Loucy (cell line): ENCODE results near the gene TRAF3.

Experiments
- H2AFZ ChIP-seq: fragments of 200-600 bp; sonication (generic); 2 replicates; pipeline ENCODE4 v1.6.0; 2016; ENCODE audit warnings: antibody characterized with exemption, mild to moderate bottlenecking, low read length, moderate library complexity
- H3F3A ChIP-seq: fragments of 200-600 bp; 2 replicates; pipeline ENCODE4 v1.6.0; 2016; ENCODE audit warnings: antibody characterized with exemption, low read depth, mild to moderate bottlenecking
- H3K27me3 ChIP-seq: fragments of 200-600 bp; sonication (generic); 2 replicates; pipeline ENCODE4 v1.6.1; 2014; ENCODE audit warnings: low read length, mild to moderate bottlenecking; ENCODE audit not compliant: insufficient read depth, poor library complexity, severe bottlenecking
- H3K36me3 ChIP-seq: fragments of 200-600 bp; sonication (generic); 2 replicates; pipeline ENCODE4 v1.6.1; 2016; ENCODE audit warnings: low read length; ENCODE audit not compliant: insufficient read depth
- H3K4me1 ChIP-seq: fragments of 200-600 bp; sonication (generic); 2 replicates; pipeline ENCODE4 v1.5.1; 2014; ENCODE audit warnings: low read length, mild to moderate bottlenecking; ENCODE audit not compliant: insufficient read depth, poor library complexity, severe bottlenecking
- H3K4me2 ChIP-seq: fragments of 200-600 bp; sonication (generic); 2 replicates; pipeline ENCODE4 v1.6.0; 2014; ENCODE audit warnings: antibody characterized with exemption, low read length, low read depth, mild to moderate bottlenecking; ENCODE audit not compliant: poor library complexity, severe bottlenecking
- H3K4me3 ChIP-seq: fragments of 200-600 bp; sonication (generic); 2 replicates; pipeline ENCODE4 v1.5.1; 2014; ENCODE audit warnings: low read length, mild to moderate bottlenecking, mixed read lengths; ENCODE audit not compliant: poor library complexity, severe bottlenecking
- H3K79me2 ChIP-seq: fragments of 200-600 bp; sonication (generic); 2 replicates; pipeline ENCODE4 v1.6.1; 2014; ENCODE audit warnings: low read length; ENCODE audit not compliant: insufficient read depth
- H3K9ac ChIP-seq: fragments of 200-600 bp; sonication (generic); 2 replicates; pipeline ENCODE4 v1.6.0; 2014; ENCODE audit warnings: mild to moderate bottlenecking, low read depth, low read length, moderate library complexity; ENCODE audit not compliant: poor library complexity, severe bottlenecking
- H3K9me2 ChIP-seq: fragments of 200-600 bp; sonication (generic); replicated peaks from 2 replicates; pipeline ENCODE4 v1.6.1; 2016; ENCODE audit warnings: low read depth, low read length, mixed read lengths
- H3K9me3 ChIP-seq: fragments of 200-600 bp; sonication (generic); 2 replicates; pipeline ENCODE4 v1.6.1; 2014; ENCODE audit warnings: mild to moderate bottlenecking, antibody characterized with exemption, low read length, low read depth; ENCODE audit not compliant: insufficient read depth
- H4K20me1 ChIP-seq: fragments of 200-600 bp; sonication (generic); 2 replicates; pipeline ENCODE4 v1.6.0; 2014; ENCODE audit warnings: antibody characterized with exemption, low read length, mild to moderate bottlenecking; ENCODE audit not compliant: insufficient read depth, poor library complexity, severe bottlenecking
- CTCF ChIP-seq: fragments of 200-600 bp; sonication (generic); conservative IDR thresholded peaks from 2 replicates; pipeline ENCODE4 v1.5.1; 2014; ENCODE audit warnings: mild to moderate bottlenecking, antibody characterized with exemption, low read length
- EZH2phosphoT487 ChIP-seq: fragments of 200-600 bp; IDR thresholded peaks from 2 replicates; pipeline ENCODE4 v1.6.1; 2018; ENCODE audit warnings: antibody characterized with exemption, mild to moderate bottlenecking, moderate library complexity, borderline replicate concordance

TRAF3 gene

GRCh38 chr14:102883089-102883541, 105.9 kb downstream of the TRAF3 start:
- H3K36me3 ChIP-seq = peaks cover 15% of the 10 kb centered on the region; the same call in 1 of the 2 replicates
- H3K4me3 ChIP-seq = no peak overlapping the region
- H3K9ac ChIP-seq = no peak overlapping the region
- TF ChIP-seq CTCF (no peak), EZH2phosphoT487 (no peak)
- no peaks in the 10 kb centered on the region for H3K9me3 ChIP-seq
- H4K20me1 ChIP-seq = no peaks in the 10 kb centered on the region
- H2AFZ ChIP-seq = no peak overlapping the region
- H3K4me1 ChIP-seq = no peaks in the 10 kb centered on the region
- H3F3A ChIP-seq = no peaks in the 10 kb centered on the region
- H3K79me2 ChIP-seq = no peaks in the 10 kb centered on the region
- no peaks in the 10 kb centered on the region for H3K9me2 ChIP-seq
- no peaks in the 10 kb centered on the region for H3K27me3 ChIP-seq
- no peak overlapping the region for H3K4me2 ChIP-seq

DNA sequence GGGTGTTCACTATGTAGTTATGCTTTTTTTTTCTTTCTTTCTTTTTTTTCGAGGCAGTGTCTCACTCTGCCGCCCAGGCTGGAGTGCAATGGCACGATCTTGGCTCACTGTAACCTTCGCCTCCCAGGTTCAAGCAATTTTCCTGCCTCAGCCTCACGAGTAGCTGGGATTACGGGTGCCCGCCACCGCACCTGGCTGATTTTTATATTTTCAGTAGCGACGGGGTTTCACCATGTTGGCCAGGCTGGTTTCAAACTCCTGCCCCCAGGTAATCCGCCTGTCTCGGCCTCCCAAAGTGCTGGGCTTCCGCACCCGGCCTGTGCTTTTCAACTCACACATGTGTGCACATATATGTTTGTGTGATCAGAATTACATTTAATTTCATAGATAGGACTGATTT, 106.3 kb downstream of the TRAF3 start:
- no peak overlapping the region for H3K9ac ChIP-seq
- TF ChIP-seq CTCF (no peak), EZH2phosphoT487 (no peak)
- H3K4me3 ChIP-seq = no peak overlapping the region
- H3K36me3 ChIP-seq = peaks cover 11% of the 10 kb centered on the region; the same call in 1 of the 2 replicates
- no peaks in the 10 kb centered on the region for H3K4me1 ChIP-seq
- no peak overlapping the region for H2AFZ ChIP-seq
- no peaks in the 10 kb centered on the region for H3K9me3 ChIP-seq
- no peaks in the 10 kb centered on the region for H3K27me3 ChIP-seq
- H3K4me2 ChIP-seq = no peak overlapping the region
- H3F3A ChIP-seq = no peaks in the 10 kb centered on the region
- no peaks in the 10 kb centered on the region for H4K20me1 ChIP-seq
- H3K9me2 ChIP-seq = no peaks in the 10 kb centered on the region
- H3K79me2 ChIP-seq = no peaks in the 10 kb centered on the region

GRCh38 chr14:102885737-102886447, 108.6 kb downstream of the TRAF3 start:
- Histone ChIP-seq H3K9me2 (no peaks in the 10 kb centered on the region), H3K36me3 (peaks cover 5% of the 10 kb centered on the region; the same call in 1 of the 2 replicates), H3K4me1 (no peaks in the 10 kb centered on the region), H3K9ac (no peak overlapping the region), H3K27me3 (no peaks in the 10 kb centered on the region), H3K79me2 (no peaks in the 10 kb centered on the region), H3K4me2 (no peak overlapping the region), H2AFZ (no peak overlapping the region), H3K9me3 (no peaks in the 10 kb centered on the region), H3F3A (no peaks in the 10 kb centered on the region), H4K20me1 (no peaks in the 10 kb centered on the region), H3K4me3 (no peak overlapping the region)
- TF ChIP-seq EZH2phosphoT487 = no peak
- no peak for TF ChIP-seq CTCF
